Stimulated activated effector memory CD8-positive, alpha-beta T cell treated with anti-CD3 and anti-CD28 coated beads, Interleukin-12 subunit alpha, Interleukin-12 subunit beta, amount 100 ng/mL, for 72 hours (primary cell): ENCODE results near the gene CNPY3.
"Not testable (repeated sequence)": the region's sequence is repeated elsewhere in the genome, so short reads cannot be mapped to it uniquely, and the experiment has no call there.

ENCODE experiments used
- ATAC-seq: fragments of 150-1000 bp; cut with Tn5 transposase; 2 replicates; pipeline ENCODE4 v1.10.0; 2021
- DNase-seq, 2 donors: peaks; one replicate each; pipeline ENCODE4 v3.0.0; 2021 to 2022; ENCODE audit warnings: low spot score in 2 of 2
- H3K27ac Mint-ChIP-seq: one replicate; pipeline ENCODE4 v1.8.0; 2022; ENCODE audit warnings: mild to moderate bottlenecking, mixed read lengths
- H3K36me3 Mint-ChIP-seq: one replicate; pipeline ENCODE4 v1.8.0; 2022; ENCODE audit warnings: mild to moderate bottlenecking, mixed read lengths
- H3K4me1 Mint-ChIP-seq: one replicate; pipeline ENCODE4 v1.8.0; 2022; ENCODE audit warnings: mixed read lengths
- H3K4me3 Mint-ChIP-seq: one replicate; pipeline ENCODE4 v1.8.0; 2022; ENCODE audit warnings: mild to moderate bottlenecking, mixed read lengths
- H3K9me3 Mint-ChIP-seq: one replicate; pipeline ENCODE4 v1.8.0; 2022; ENCODE audit warnings: mixed read lengths

Gene CNPY3

DNA sequence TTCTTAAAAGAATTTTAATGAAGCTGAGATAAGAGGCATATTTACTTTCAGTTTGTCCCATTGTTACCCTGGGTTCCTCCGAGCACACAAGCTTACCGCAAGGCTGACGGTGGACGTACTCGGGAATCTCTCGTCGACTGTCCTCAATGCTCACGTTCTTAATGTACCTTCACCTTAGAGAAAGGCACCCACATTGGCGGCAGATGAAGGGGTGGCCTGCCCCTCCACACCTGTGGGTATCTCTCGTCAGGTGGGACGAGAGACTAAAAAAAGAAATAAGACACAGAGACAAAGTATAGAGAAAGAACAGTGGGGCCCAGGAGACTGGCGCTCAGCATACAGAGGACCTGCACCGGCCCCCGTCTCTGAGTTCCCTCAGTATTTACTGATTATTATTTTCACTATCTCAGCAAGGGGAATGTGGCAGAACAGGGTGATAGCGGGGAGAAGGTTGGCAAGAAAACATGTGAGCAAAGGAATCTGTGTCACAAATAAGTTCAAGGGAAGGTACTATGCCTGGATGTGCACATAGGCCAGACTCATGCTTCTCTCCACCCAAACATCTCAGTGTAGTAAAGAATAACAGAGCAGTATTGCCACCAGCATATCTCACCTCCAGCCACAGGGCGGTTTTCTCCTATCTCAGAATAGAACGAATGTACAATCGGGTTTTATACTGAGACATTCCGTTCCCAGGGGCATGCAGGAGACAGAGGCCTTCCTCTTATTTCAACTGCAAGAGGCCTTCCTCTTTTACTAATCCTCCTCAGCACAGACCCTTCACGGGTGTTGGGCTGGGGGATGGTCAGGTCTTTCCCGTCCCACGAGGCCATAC lies 26.6 kb upstream of the CNPY3 start:
- DNase-seq, H3K4me3 Mint-ChIP-seq, ATAC-seq, H3K36me3 Mint-ChIP-seq, H3K9me3 Mint-ChIP-seq, H3K4me1 Mint-ChIP-seq: not testable (repeated sequence)
- H3K27ac Mint-ChIP-seq, result peak overlapping the region; percentile 58

DNA sequence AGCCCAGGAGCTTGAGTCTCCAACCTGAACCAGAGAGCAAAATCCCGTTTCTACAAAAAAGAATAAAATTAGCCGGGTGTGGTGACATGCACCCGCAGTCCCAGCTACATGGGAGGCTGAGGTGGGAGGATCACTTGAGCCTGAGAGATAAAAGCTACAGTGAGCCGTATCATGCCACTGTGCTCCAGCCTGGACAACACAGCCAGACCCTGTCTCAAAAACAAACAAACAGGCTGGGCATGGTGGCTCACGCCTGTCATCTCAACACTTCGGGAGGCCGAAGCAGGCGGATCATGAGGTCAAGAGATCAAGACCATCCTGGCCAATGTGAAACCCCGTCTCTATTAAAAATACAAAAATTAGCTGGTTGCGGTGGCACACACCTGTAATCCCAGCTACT lies 24.8 kb upstream of the CNPY3 start:
- DNase-seq, result no peak
- Mint-ChIP-seq H3K27ac (no peak overlapping the region), H3K4me1 (peaks cover 6% of the 10 kb centered on the region), H3K36me3 (no peaks in the 10 kb centered on the region), H3K9me3 (no peaks in the 10 kb centered on the region), H3K4me3 (no peak overlapping the region)
- ATAC-seq, result no peak

DNA sequence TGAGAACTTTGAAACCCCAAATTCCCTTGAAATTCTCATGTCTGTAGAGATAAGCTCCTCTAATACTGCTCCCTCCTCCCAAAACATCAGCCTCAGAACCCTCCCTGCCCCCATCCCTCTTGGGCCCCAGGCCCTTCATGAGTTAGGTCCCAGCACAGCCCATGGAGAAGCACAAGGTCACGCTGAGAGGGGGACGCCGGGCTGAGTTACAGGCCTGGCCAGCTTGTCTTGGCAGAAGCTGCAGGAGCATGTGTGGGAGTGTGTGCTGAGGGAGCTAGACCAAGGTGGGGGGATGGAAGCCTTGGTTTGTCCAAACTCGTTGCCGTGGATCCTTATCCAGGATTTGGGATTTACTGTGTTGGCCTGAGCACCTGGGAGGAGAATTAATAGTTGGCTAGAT lies 21.9 kb upstream of the CNPY3 start:
- no peaks in the 10 kb centered on the region for H3K4me1 Mint-ChIP-seq
- DNase-seq (no peak), ATAC-seq (no peak)
- no peak overlapping the region for H3K27ac Mint-ChIP-seq
- H3K36me3 Mint-ChIP-seq, result no peaks in the 10 kb centered on the region
- no peaks in the 10 kb centered on the region for H3K9me3 Mint-ChIP-seq
- H3K4me3 Mint-ChIP-seq, result no peak overlapping the region

DNA sequence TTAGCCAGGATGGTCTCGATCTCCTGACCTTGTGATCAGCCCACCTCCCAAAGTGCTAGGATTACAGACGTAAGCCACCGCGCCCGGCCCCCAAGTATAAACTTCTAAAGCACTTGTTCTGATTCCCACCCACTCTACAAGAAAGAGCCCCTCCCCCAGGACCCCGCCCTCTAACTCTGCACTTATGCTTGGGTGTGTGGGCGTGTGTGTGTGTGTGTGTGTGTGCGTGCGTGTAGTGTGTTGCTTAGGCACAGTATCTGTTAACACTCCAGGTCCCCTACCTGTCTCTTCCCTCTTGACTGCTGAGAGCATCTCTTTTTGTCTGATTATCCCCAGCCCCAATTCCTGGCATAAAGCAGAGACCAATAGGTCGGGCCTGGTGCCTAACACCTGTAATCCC lies 19.4 kb upstream of the CNPY3 start:
- ATAC-seq (no peak), DNase-seq (no peak)
- Mint-ChIP-seq H3K4me1 (no peaks in the 10 kb centered on the region), H3K4me3 (no peak overlapping the region), H3K36me3 (no peaks in the 10 kb centered on the region), H3K9me3 (no peaks in the 10 kb centered on the region), H3K27ac (no peak overlapping the region)

DNA sequence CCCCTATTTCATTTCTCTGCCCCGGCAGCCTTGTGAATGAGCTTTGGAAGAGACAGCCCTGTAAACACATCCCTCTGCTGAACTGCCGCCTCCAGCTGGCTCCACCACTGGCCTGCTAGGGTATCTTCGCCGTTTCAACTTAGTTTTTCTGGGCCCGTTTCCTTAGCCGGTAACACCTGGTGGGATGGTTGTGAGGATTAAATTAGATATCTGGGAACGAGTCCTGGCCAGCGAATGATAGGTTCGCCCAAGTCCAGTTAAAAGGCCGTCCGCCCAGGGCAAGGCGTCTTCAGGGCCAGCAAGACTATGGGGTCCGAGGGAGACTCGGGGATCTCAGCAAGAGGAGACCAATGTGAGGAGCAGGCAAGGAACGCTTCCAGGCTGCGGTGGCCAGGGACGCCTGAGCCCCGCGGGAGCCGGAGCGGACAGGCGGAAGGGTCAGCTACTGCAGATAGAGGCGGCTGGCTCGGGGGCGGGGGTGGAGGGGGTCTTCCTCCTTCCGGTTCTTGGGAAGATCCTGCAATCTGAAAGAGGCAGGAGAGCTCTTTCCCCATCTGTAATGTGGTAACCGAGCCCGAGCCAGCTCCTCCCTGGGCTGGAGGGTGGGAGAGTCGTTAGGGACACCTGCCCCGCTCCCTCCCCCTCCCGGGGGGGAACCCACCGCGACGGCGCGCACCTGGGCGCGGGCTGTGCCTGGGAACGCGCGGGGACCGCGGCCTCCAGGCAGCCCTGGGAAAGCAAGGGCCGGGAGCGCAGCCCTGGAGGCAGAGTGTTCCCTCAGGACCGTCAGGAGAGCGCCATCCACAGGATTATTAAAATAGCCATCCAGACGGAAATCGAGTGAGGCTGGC lies 17.9 kb upstream of the CNPY3 start:
- Mint-ChIP-seq H3K27ac (no peak overlapping the region), H3K4me1 (no peaks in the 10 kb centered on the region), H3K4me3 (no peak overlapping the region), H3K9me3 (no peaks in the 10 kb centered on the region), H3K36me3 (no peaks in the 10 kb centered on the region)
- DNase-seq, result no peak
- ATAC-seq, result no peak

DNA sequence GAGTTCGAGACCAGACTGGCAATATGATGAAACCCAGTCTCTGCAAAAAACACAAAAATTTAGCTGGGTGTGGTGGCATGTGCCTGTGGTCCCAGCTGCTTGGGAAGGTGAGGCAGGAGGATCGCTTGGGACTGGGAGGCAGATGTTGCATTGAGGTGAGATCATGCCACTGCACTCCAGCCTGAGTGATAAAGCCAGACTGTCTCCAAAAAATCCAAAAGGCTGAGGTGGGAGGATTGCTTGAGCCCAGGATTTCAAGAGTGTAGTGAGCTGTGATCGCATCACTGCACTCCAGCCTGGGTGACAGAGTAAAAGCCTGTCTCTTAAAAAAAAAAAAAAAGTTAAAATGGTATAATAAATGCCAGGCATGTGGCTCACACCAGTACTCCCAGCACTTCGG lies 14.7 kb upstream of the CNPY3 start:
- DNase-seq (no peak), ATAC-seq (no peak)
- H3K36me3 Mint-ChIP-seq, result no peaks in the 10 kb centered on the region
- no peak overlapping the region for H3K27ac Mint-ChIP-seq
- H3K4me1 Mint-ChIP-seq, result no peaks in the 10 kb centered on the region
- H3K4me3 Mint-ChIP-seq, result no peak overlapping the region
- no peaks in the 10 kb centered on the region for H3K9me3 Mint-ChIP-seq

DNA sequence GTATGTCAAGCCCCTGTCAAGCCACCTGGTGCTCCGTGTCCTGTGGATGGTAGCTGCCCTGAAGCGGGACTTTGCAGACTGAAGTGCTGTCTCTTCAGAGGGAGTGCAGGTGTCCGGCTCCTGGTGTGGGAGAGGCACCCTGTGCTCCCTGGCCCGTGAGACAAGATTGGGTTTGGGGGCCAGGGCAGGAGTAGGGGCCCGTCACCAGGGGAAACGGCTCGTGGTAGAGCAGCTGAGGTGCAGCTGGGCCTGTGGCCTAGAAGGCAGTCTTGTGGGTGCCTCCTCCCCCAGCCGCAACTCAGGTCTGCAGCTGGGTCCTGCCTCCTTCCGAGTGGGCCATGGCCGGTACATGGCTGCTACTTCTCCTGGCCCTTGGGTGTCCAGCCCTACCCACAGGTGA lies 13.5 kb upstream of the CNPY3 start, which contains the start of gene PTCRA:
Gene PTCRA, plus strand, starts transcription at position 322 of the 400 bp plus-strand sequence. Its CDS starts 17 bp downstream, at position 339.
- Mint-ChIP-seq H3K36me3 (no peaks in the 10 kb centered on the region), H3K4me3 (no peak within 1 kb of the TSS), H3K27ac (no peak within 1 kb of the TSS), H3K9me3 (no peaks in the 10 kb centered on the region), H3K4me1 (no peaks in the 10 kb centered on the region)
- DNase-seq (no peak), ATAC-seq (peak; percentile 32)

DNA sequence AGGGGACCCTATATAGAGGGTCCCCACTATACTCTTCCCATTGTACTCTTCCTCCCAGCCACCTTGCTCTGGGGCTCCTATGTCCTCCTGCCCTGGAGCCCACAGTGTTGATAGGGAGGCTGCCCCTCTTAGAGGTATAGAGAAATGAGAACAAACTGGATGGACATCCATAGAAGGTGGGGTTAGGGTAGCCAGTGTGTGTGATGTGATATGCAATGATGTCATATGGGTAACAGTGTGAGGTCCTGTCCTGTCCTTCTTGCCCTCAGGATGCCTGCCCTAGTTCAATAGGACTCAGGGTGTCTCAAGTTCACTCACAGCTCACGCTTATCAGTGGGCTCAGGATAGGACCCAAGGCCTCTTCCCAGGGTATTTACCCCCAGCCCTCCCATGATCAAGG lies 13.0 kb upstream of the CNPY3 start:
- Mint-ChIP-seq H3K4me3 (no peak overlapping the region), H3K27ac (no peak overlapping the region), H3K36me3 (no peaks in the 10 kb centered on the region), H3K9me3 (no peaks in the 10 kb centered on the region), H3K4me1 (no peaks in the 10 kb centered on the region)
- ATAC-seq (peak; percentile 48), DNase-seq (no peak)

DNA sequence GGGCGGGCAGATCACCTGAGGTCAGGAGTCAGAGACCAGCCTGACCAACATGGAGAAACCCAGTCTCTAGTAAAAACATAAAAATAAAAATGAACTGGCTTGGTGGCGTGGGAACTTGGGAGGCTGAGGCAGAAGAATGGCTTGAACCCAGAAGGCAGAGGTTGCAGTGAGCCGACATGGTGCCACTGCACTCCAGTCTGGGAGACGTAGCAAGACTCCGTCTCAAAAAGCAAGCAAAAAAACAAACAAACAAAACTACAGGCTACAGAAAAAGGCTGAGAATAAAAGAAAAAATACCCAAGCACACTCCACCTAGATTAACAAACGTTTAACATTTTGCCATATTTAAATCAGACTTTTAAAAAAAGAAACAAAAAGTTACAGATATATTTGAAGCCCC lies 7.5 kb upstream of the CNPY3 start:
- Mint-ChIP-seq H3K4me1 (no peaks in the 10 kb centered on the region), H3K4me3 (no peak overlapping the region)
- no peak for ATAC-seq

DNA sequence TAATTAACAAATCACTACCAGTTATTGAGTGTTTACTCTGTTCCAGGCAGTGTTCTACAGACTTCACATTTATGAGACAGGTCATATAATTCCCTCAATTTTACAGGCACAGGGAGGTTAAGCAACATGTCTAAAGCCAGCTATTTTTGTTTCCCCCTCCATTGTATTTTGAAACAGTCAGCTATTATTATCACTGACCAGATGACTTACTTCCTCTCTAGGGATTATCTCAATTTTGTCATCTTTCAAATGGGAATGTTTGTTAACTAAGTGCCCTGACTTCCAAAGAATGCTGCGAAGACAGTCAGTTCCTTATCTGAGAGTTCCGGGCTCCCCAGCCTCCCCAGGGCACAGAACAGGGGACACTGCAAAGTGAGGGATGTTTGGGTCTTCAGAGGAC lies 5.6 kb upstream of the CNPY3 start:
- Mint-ChIP-seq H3K9me3 (no peaks in the 10 kb centered on the region), H3K4me1 (peaks cover 6% of the 10 kb centered on the region), H3K4me3 (no peak overlapping the region), H3K36me3 (no peaks in the 10 kb centered on the region), H3K27ac (no peak overlapping the region)
- ATAC-seq (no peak), DNase-seq (no peak)

More for the DNA sequence above, 7.5 kb upstream of the CNPY3 start:
- Mint-ChIP-seq H3K36me3 (no peaks in the 10 kb centered on the region), H3K9me3 (no peaks in the 10 kb centered on the region), H3K27ac (no peak overlapping the region)
- DNase-seq, result no peak

DNA sequence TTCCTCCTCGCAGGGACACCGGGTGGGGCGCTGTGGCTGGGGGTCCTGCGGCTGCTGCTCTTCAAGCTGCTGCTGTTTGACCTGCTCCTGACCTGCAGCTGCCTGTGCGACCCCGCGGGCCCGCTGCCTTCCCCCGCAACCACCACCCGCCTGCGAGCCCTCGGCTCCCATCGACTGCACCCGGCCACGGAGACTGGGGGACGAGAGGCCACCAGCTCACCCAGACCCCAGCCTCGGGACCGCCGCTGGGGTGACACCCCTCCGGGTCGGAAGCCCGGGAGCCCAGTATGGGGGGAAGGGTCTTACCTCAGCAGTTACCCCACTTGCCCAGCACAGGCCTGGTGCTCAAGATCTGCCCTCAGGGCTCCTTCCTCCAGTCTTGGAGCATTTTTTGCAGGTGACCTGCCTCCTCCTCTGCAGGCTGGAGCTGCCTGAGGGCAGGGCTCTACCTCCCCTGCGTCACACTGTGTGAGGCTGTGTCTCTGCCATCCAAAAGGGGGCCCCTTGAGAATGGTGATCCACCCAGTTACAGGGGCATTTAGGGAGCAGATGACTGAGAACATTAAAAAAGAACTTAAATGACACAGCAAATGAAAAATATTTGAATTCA lies 3.9 kb upstream of the CNPY3 start:
- Mint-ChIP-seq H3K4me1 (peaks cover 15% of the 10 kb centered on the region), H3K9me3 (no peaks in the 10 kb centered on the region), H3K4me3 (no peak overlapping the region), H3K36me3 (peaks cover 10% of the 10 kb centered on the region), H3K27ac (peak overlapping the region; percentile 74)
- DNase-seq (no peak), ATAC-seq (no peak)

DNA sequence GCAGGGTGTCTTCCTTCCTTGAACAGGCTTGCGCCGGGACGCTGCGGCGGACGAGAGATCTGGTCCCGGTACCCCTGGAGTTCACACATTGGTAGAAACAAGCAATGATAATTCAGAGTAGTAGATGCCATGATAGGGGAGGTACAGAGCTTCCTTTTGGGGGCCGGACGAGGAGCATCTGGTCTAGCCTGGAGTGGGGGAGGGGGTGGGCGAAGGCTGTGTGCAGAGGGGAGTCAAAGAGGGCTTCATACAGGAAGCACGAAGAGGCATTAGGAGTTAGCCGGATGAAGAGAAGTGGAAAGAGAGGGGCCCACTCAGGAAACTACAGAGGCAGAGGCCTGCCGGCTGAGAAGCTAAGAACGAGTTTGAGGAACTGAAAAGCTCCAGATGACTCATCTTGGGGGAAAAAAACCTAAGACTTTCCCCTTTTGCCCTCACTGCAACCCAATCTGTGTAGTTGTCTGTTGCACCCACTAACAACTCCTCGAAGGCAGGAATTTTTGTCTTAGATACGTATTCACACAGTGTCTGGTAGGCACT lies 611 bp downstream of the CNPY3 start:
- Mint-ChIP-seq H3K9me3 (no peaks in the 10 kb centered on the region), H3K4me3 (peak overlapping the region; percentile 98), H3K27ac (peak overlapping the region; percentile 96), H3K36me3 (peaks cover 55% of the 10 kb centered on the region), H3K4me1 (peaks cover 45% of the 10 kb centered on the region)
- DNase-seq (peak; percentile 38 to 81), ATAC-seq (peak; percentile 67)

DNA sequence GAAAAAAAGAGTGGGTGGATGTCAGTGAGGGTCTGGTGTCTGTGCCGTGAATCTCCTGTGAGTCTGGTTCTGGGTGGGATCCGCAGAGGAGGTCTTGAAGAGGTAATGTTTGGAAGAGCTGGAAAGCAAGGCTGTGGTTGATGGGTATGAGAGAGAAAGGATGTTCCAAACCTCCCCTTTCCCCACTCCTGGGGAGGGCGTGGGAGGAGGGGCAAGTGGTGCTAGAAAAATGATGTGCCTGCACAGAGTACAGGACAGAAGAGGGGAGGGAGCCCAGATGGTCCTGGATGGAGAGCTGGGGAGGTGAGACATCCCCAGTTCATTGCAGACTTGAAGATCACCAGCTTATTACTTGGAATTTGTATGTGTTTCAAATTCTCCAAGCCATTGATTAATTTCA lies 3.1 kb downstream of the CNPY3 start:
- no peaks in the 10 kb centered on the region for H3K9me3 Mint-ChIP-seq
- ATAC-seq, result no peak
- peaks cover 50% of the 10 kb centered on the region for H3K4me1 Mint-ChIP-seq
- peak overlapping the region; percentile 96 for H3K27ac Mint-ChIP-seq
- peak overlapping the region; percentile 98 for H3K4me3 Mint-ChIP-seq
- peaks cover 80% of the 10 kb centered on the region for H3K36me3 Mint-ChIP-seq
- no peak for DNase-seq

DNA sequence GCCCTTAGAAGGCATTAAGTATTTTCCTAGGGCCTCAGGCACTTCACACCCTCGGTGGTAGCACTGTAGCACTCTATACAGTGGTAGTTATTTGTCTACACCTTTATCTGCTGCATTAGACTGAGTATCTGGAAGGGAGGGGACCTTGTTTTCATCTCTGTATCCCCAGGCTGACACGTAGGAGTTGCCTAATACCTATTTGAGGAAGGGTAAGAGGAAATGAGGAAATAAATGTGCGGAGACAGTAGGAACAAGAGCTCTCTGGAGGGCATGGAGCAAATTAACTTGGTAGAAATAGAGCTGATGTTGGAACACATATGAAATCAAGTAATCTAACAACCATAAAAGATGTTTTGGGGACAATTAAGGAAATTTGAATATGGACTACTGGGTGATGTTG lies 3.9 kb downstream of the CNPY3 start:
- Mint-ChIP-seq H3K9me3 (no peaks in the 10 kb centered on the region), H3K4me3 (no peak overlapping the region), H3K27ac (peak overlapping the region; percentile 96), H3K4me1 (peaks cover 54% of the 10 kb centered on the region), H3K36me3 (peaks cover 88% of the 10 kb centered on the region)
- ATAC-seq (no peak), DNase-seq (no peak)

DNA sequence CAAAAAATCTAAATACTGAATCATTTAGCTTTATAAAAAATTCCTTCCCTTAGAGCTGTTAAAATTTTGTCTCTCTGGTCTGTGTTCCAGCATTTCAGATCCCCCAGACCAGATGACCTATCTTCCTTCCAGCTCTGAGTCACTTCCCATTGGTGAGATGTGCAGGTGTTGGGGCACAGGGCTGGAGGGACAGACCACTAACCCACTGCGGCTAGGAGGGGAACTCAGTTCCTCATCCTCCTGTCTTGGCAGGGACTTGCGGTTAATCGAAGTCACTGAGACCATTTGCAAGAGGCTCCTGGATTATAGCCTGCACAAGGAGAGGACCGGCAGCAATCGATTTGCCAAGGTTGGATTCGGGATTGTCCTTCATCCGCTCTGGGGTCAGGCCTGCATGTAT lies 6.0 kb downstream of the CNPY3 start:
- Mint-ChIP-seq H3K27ac (no peak overlapping the region), H3K4me3 (no peak overlapping the region), H3K36me3 (peaks cover 96% of the 10 kb centered on the region), H3K9me3 (no peaks in the 10 kb centered on the region), H3K4me1 (peaks cover 47% of the 10 kb centered on the region)
- no peak for DNase-seq
- no peak for ATAC-seq
